Esophagus squamous epithelium (tissue), 5 donors: ENCODE data around the gene IGF2BP3. TPM values are rescaled to one million over a fixed set of nuclear protein-coding genes. Genes with fewer than 3 reads are reported as not detected.
"Not testable (repeated sequence)": the region's sequence is repeated elsewhere in the genome, so short reads cannot be mapped to it uniquely, and the experiment has no call there.

Experiments used
- DNase-seq: peaks from one replicate; lab custom pipeline; 2025; lab: John Stamatoyannopoulos, UW
- H3K27ac ChIP-seq, 4 donors: fragments of 200-600 bp; sonication (generic); one replicate each; pipeline ENCODE4 v1.5.1; 2016 to 2019; ENCODE audit warnings: mild to moderate bottlenecking in 1 of 4
- H3K27me3 ChIP-seq, 4 donors: fragments of 200-600 bp; sonication (generic); 1 replicate in 3 of 4; 2 replicates in 1 of 4; pipeline versions ENCODE4 v1.5.1 to v1.6.0; 2017 to 2021; ENCODE audit warnings: antibody characterized with exemption in 1 of 4
- H3K36me3 ChIP-seq, 3 donors: fragments of 200-600 bp; sonication (generic); one replicate each; pipeline ENCODE4 v1.5.1; 2016 to 2019
- H3K4me1 ChIP-seq, 3 donors: fragments of 200-600 bp; sonication (generic); one replicate each; pipeline ENCODE4 v1.5.1; 2017 to 2019
- H3K4me3 ChIP-seq, 4 donors: fragments of 200-600 bp; sonication (generic); 1 replicate in 3 of 4; 2 replicates in 1 of 4; pipeline ENCODE4 v1.5.1; 2016 to 2019; ENCODE audit warnings: mild to moderate bottlenecking in 2 of 4, moderate library complexity in 1 of 4
- H3K9me3 ChIP-seq, 3 donors: fragments of 200-600 bp; sonication (generic); one replicate each; pipeline ENCODE4 v1.5.1; 2016 to 2019
- CTCF ChIP-seq, 6 experiments: fragments of 450-650 bp in 4 of 6; fragments of 200-600 bp in 2 of 6; sonication (generic) in 2 of 6; IDR thresholded peaks; one replicate each; pipeline ENCODE4 v1.5.1; 2016 to 2019; ENCODE audit warnings: antibody characterized with exemption in 6 of 6, mild to moderate bottlenecking in 4 of 6, moderate library complexity in 4 of 6
- POLR2A ChIP-seq, 4 donors: fragments of 450-650 bp; IDR thresholded peaks; one replicate each; pipeline ENCODE4 v1.6.1; 2017; ENCODE audit warnings: antibody characterized with exemption in 4 of 4, mild to moderate bottlenecking in 4 of 4, moderate library complexity in 3 of 4
- WGBS, 2 donors: methylation state at CpG; one replicate each; pipeline ENCODE4 v1.1.5; 2018; 5-methylcytosine and 5-hydroxymethylcytosine counted together
- intact Hi-C: fragments of 100-400 bp; cut with DNase I; formaldehyde crosslinking; loops from one replicate; pipeline ENCODE4 v1.15.0; 2022
- total RNA-seq, 4 donors: library from RNA; depleted of rRNA; stranded (reverse); fragments of >200 nt; gene quantifications; one replicate each; pipeline ENCODE4 v1.1.0, GENCODE V29; 2016
- donor health status: DM: yes; HTN: yes; CAD: no.

IGF2BP3 gene
- 1 to 10 TPM; 1.3 to 9.3 (median 7.2) TPM for total RNA-seq

GRCh38 chr7:23470330-23471105 lies at the start of gene IGF2BP3:
IGF2BP3 (minus strand) TSS chr7:23470491; CDS start chr7:23470110, 381 bp downstream.
- H3K4me3 ChIP-seq: peak within 1 kb of the TSS; percentile 19 to 60 (median 40)
- TF ChIP-seq POLR2A (IDR thresholded peaks at IDR 0.05) (no peak), CTCF (IDR thresholded peaks at IDR 0.05) (no peak)
- no peaks in the 10 kb centered on the region for H3K36me3 ChIP-seq
- peaks cover 44 to 59% (median 52%) of the 10 kb centered on the region in 3 donors for H3K4me1 ChIP-seq
- H3K27me3 ChIP-seq: peaks cover 49 to 100% (median 68%) of the 10 kb centered on the region in 4 donors
- WGBS, 2 donors: 2% methylated on average over 33 to 34 of the region's 34 CpGs
- H3K9me3 ChIP-seq: no peaks in the 10 kb centered on the region
- intact Hi-C loops: loop anchor here (10.0 kb wide), 1 partner anchor 196 kb away; no protein-coding TSS in a partner anchor
- DNase-seq: no peak
- H3K27ac ChIP-seq: no peak within 1 kb of the TSS

GRCh38 chr7:23514755-23515154 lies 44.5 kb upstream of the IGF2BP3 start:
- TF ChIP-seq CTCF (IDR thresholded peaks at IDR 0.05): no peak
- TF ChIP-seq POLR2A (IDR thresholded peaks at IDR 0.05): no peak
- Histone ChIP-seq H3K27ac (peak overlapping the region in 3 of 4 donors; percentile 70 to 78 (median 70)), H3K4me1 (peaks cover 0 to 16% (median 0%) of the 10 kb centered on the region in 3 donors), H3K36me3 (peaks cover 15 to 100% (median 66%) of the 10 kb centered on the region in 3 donors), H3K27me3 (no peaks in the 10 kb centered on the region), H3K4me3 (no peak overlapping the region), H3K9me3 (no peaks in the 10 kb centered on the region)
- WGBS, 2 donors: 81 to 90% methylated on average over 2 of the region's 2 CpGs
- DNase-seq: no peak
- intact Hi-C loops: no loop called here

- H3K27me3 ChIP-seq, intact Hi-C loops, DNase-seq, H3K9me3 ChIP-seq, H3K4me3 ChIP-seq: not testable (repeated sequence)
- peaks cover 0 to 16% (median 0%) of the 10 kb centered on the region in 3 donors for H3K4me1 ChIP-seq
- H3K36me3 ChIP-seq: peaks cover 12 to 100% (median 61%) of the 10 kb centered on the region in 3 donors
- H3K27ac ChIP-seq: peak overlapping the region; percentile 43 to 78 (median 70)
- 44 to 48% methylated on average over 6 of the region's 6 CpGs for WGBS, 2 donors
Observed at GRCh38 chr7:23513746-23514145, 43.5 kb upstream of the IGF2BP3 start.

GRCh38 chr7:23494009-23494408 lies 23.7 kb upstream of the IGF2BP3 start:
- Histone ChIP-seq H3K9me3 (no peaks in the 10 kb centered on the region), H3K27me3 (no peaks in the 10 kb centered on the region), H3K4me3 (no peak overlapping the region), H3K4me1 (peaks cover 0 to 5% (median 0%) of the 10 kb centered on the region in 3 donors), H3K36me3 (peaks cover 0 to under 1% (median 0%) of the 10 kb centered on the region in 3 donors), H3K27ac (no peak overlapping the region)
- TF ChIP-seq CTCF (IDR thresholded peaks at IDR 0.05) (no peak), POLR2A (IDR thresholded peaks at IDR 0.05) (no peak)
- intact Hi-C loops: no loop called here
- 69 to 81% methylated on average over 9 of the region's 9 CpGs for WGBS, 2 donors
- DNase-seq: no peak

- WGBS, 2 donors: 40 to 51% methylated on average over 3 of the region's 3 CpGs
- intact Hi-C loops: no loop called here
- Histone ChIP-seq H3K4me1 (peaks cover 0 to 5% (median 0%) of the 10 kb centered on the region in 3 donors), H3K4me3 (no peak overlapping the region), H3K36me3 (no peaks in the 10 kb centered on the region), H3K27ac (no peak overlapping the region), H3K27me3 (no peaks in the 10 kb centered on the region), H3K9me3 (no peaks in the 10 kb centered on the region)
- TF ChIP-seq CTCF (IDR thresholded peaks at IDR 0.05): no peak
- TF ChIP-seq POLR2A (IDR thresholded peaks at IDR 0.05): no peak
- DNase-seq: no peak
Observed at GRCh38 chr7:23491502-23491901, 21.2 kb upstream of the IGF2BP3 start.
